GM12875 (cell line): Measurements from ENCODE around the gene CDC34.
A peak's percentile ranks its signal among the peaks of the same experiment; 100 is the strongest.

Source experiments
- H3K4me3 ChIP-seq: one replicate; pipeline ENCODE4 v1.5.1; 2011; ENCODE audit warnings: low read depth, low read length, control low read depth
- CTCF ChIP-seq: IDR thresholded peaks from 2 replicates; pipeline ENCODE4 v1.5.1; 2011; ENCODE audit warnings: low read depth, mild to moderate bottlenecking, control low read depth, inconsistent platforms, low read length, moderate library complexity, borderline replicate concordance; ENCODE audit not compliant: insufficient read depth

Gene CDC34

GRCh38 chr19:567296-567900, 35.8 kb downstream of the CDC34 start:
- TF ChIP-seq CTCF, result no peak

GRCh38 chr19:570251-570686, 38.7 kb downstream of the CDC34 start:
- no peak overlapping the region for H3K4me3 ChIP-seq
- no peak for TF ChIP-seq CTCF

More at GRCh38 chr19:567296-567900, 35.8 kb downstream of the CDC34 start:
- no peak overlapping the region for H3K4me3 ChIP-seq

GRCh38 chr19:570937-571565, 39.5 kb downstream of the CDC34 start:
- TF ChIP-seq CTCF, result no peak
- peak overlapping the region; percentile 74 for H3K4me3 ChIP-seq

- TF ChIP-seq CTCF, result no peak
- H3K4me3 ChIP-seq, result peak overlapping the region; percentile 74
Measured at GRCh38 chr19:571566-571974, 40.0 kb downstream of the CDC34 start.

- H3K4me3 ChIP-seq, result peak within 1 kb of the TSS; percentile 98
- TF ChIP-seq CTCF, result no peak
Measured at GRCh38 chr19:572140-572742, 40.7 kb downstream of the CDC34 start, which contains the start of gene BSG. Gene BSG (plus strand): TSS chr19:572596. CDS start chr19:572635, 39 bp downstream.

- H3K4me3 ChIP-seq, result peak overlapping the region; percentile 98
- no peak for TF ChIP-seq CTCF
Measured at GRCh38 chr19:572743-573518, 41.4 kb downstream of the CDC34 start.
